VCaP (cell line): Measurements from ENCODE around the gene SSH3.
A peak's percentile ranks its signal among the peaks of the same experiment; 100 is the strongest.

ENCODE experiments used
- H3K27ac ChIP-seq: fragments of 450-650 bp; 2 replicates; pipeline ENCODE4 v1.5.1; 2017
- CTCF ChIP-seq: fragments of 450-650 bp; conservative IDR thresholded peaks from 2 replicates; pipeline ENCODE4 v1.5.1; 2017; ENCODE audit warnings: mild to moderate bottlenecking, moderate library complexity

Gene SSH3

GRCh38 chr11:67298786-67299185 lies 4.5 kb upstream of the SSH3 start:
- H3K27ac ChIP-seq: peak overlapping the region; percentile 1; the same call in 1 of the 2 replicates
- no peak for TF ChIP-seq CTCF

- peak overlapping the region; percentile 1; the same call in 1 of the 2 replicates for H3K27ac ChIP-seq
- no peak for TF ChIP-seq CTCF
These were observed 3.7 kb upstream of the SSH3 start for GRCh38 chr11:67299471-67300191.

- TF ChIP-seq CTCF: no peak
- 0 out of 2 replicates have a peak overlapping the region, but pooled peaks have one; percentile 3 for H3K27ac ChIP-seq
These were observed 3.0 kb upstream of the SSH3 start for GRCh38 chr11:67300256-67300755.

GRCh38 chr11:67300756-67301312 lies 2.5 kb upstream of the SSH3 start:
- H3K27ac ChIP-seq: 0 out of 2 replicates have a peak overlapping the region, but pooled peaks have one; percentile 3
- no peak for TF ChIP-seq CTCF

- no peak for TF ChIP-seq CTCF
- peak overlapping the region; percentile 96 for H3K27ac ChIP-seq
These were observed 1.9 kb upstream of the SSH3 start for GRCh38 chr11:67301313-67301921.

GRCh38 chr11:67301951-67302516 lies 1.3 kb upstream of the SSH3 start:
- peak overlapping the region; percentile 96 for H3K27ac ChIP-seq
- TF ChIP-seq CTCF: no peak

GRCh38 chr11:67302571-67303131 lies 679 bp upstream of the SSH3 start:
- TF ChIP-seq CTCF: no peak
- peak overlapping the region; percentile 96 for H3K27ac ChIP-seq
